ENCODE measurements around the gene TRAPPC6A. TPM values are rescaled to one million over a fixed set of nuclear protein-coding genes. Genes with fewer than 3 reads are reported as not detected.

TRAPPC6A gene
- total and polyA plus RNA-seq, 2 of the 13 experiments (the other 11 are each of a cell fraction or from before 2014, with no cell fraction given) = 6.5 to 21.0 TPM

- in situ Hi-C loops (cut with HindIII; ENCODE audit: extremely low pct_ligation_motif_present, low pct_unique_long_range_greater_than_20kb) = no loop called here
- POLR2A ChIA-PET = no interaction called here
- 100% methylated on average over 1 of the region's 11 CpGs for WGBS (ENCODE audit: low lambda C conversion rate)
Measured at GRCh38 chr19:45224645-45225044, 46.6 kb upstream of the TRAPPC6A start.

More at GRCh38 chr19:45224645-45225044, 46.6 kb upstream of the TRAPPC6A start:
- no TSS peak for BruUV-seq (replicated peaks)
- Histone ChIP-seq H2AFZ (ENCODE audit: low read length) (no peak overlapping the region), H3K4me3 (replicated peaks in 1 of 3; ENCODE audit: insufficient read depth in 1 of 3, low read depth in 2 of 3, low read length in 3 of 3) (no peak overlapping the region), H3K9ac (ENCODE audit: insufficient read depth, low read depth, low read length) (no peak overlapping the region), H4K20me1 (ENCODE audit: insufficient read depth, low read length) (no peaks in the 10 kb centered on the region), H3K27ac (ENCODE audit: extremely low read length, insufficient read depth, low read length) (no peak overlapping the region), H3K4me1 (ENCODE audit: insufficient read depth, low read length) (no peaks in the 10 kb centered on the region), H3K9me3 (ENCODE audit: low read length) (no peaks in the 10 kb centered on the region), H3K36me3 (replicated peaks in 1 of 2; ENCODE audit: control insufficient read depth in 1 of 2, insufficient read depth in 2 of 2, low read length in 2 of 2) (no peaks in the 10 kb centered on the region), H3K79me2 (ENCODE audit: insufficient read depth, low read length) (no peaks in the 10 kb centered on the region), H3K27me3 (ENCODE audit: control insufficient read depth in 1 of 2, insufficient read depth in 2 of 2, low read length in 2 of 2) (peaks cover 9 to 35% of the 10 kb centered on the region in 2 experiments; a peak in 4 of 5 replicates), H3K4me2 (ENCODE audit: low read depth, low read length) (no peak overlapping the region)
- DNase-seq (ENCODE audit: low spot score) (no peak), ATAC-seq (no peak), FAIRE-seq (no peak)
- intact Hi-C loops (cut with micrococcal nuclease; ENCODE audit: unreplicated experiment) = no loop called here
- TF ChIP-seq KDM2A (CRISPR knock-in tag; IDR thresholded peaks at IDR 0.05; ENCODE audit: borderline replicate concordance, low read depth) (no peak), ZNF615 (CRISPR knock-in tag; IDR thresholded peaks at IDR 0.05; ENCODE audit: borderline replicate concordance) (no peak), ZKSCAN8 (CRISPR knock-in tag; IDR thresholded peaks at IDR 0.05; ENCODE audit: borderline replicate concordance) (no peak), ZSCAN9 (CRISPR knock-in tag; IDR thresholded peaks at IDR 0.05; ENCODE audit: borderline replicate concordance) (no peak), KDM1A (CRISPR knock-in tag; IDR thresholded peaks at IDR 0.05) (no peak), ATF6 (CRISPR knock-in tag; conservative IDR thresholded peaks at IDR 0.05) (no peak), ZFP36L1 (CRISPR knock-in tag; IDR thresholded peaks at IDR 0.05) (no peak), RARG (CRISPR knock-in tag; IDR thresholded peaks at IDR 0.05; ENCODE audit: low read depth) (no peak)
- TF ChIP-seq, protein P1, sequence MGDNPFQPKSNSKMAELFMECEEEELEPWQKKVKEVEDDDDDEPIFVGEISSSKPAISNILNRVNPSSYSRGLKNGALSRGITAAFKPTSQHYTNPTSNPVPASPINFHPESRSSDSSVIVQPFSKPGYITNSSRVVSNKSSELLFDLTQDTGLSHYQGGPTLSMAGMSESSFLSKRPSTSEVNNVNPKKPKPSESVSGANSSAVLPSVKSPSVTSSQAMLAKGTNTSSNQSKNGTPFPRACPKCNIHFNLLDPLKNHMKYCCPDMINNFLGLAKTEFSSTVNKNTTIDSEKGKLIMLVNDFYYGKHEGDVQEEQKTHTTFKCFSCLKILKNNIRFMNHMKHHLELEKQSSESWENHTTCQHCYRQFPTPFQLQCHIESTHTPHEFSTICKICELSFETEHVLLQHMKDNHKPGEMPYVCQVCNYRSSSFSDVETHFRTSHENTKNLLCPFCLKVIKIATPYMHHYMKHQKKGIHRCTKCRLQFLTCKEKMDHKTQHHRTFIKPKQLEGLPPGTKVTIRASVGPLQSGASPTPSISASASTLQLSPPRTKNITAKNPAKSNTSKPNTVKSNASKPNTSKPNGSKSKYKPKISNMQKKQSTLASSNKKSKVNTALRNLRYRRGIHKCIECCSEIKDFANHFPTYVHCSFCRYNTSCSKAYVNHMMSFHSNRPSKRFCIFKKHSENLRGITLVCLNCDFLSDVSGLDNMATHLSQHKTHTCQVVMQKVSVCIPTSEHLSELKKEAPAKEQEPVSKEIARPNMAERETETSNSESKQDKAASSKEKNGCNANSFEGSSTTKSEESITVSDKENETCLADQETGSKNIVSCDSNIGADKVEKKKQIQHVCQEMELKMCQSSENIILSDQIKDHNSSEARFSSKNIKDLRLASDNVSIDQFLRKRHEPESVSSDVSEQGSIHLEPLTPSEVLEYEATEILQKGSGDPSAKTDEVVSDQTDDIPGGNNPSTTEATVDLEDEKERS (CRISPR knock-in tag; IDR thresholded peaks at IDR 0.05) = no peak
- CTCF ChIA-PET (ENCODE audit: low intra/inter-chr PET ratio, low total read pairs) = no interaction called here

Measured in HepG2 (cell line).